WTC11 (cell line): ENCODE results near the gene KMT2D. TPM values are rescaled to one million over a fixed set of nuclear protein-coding genes. Genes with fewer than 3 reads are reported as not detected.

Experiments
- ATAC-seq: fragments of 200-7000 bp; cut with Tn5 transposase; 2 replicates; pipeline ENCODE4 v1.10.0; 2021; ENCODE audit warnings: mild to moderate bottlenecking, moderate library complexity
- CTCF ChIA-PET: fragments of 300-600 bp; sonication (Branson Sonifier 250); formaldehyde crosslinking; loops from one replicate; lab custom pipeline; 2021; ENCODE audit warnings: antibody characterized with exemption; lab: Charles Lee
- POLR2A ChIA-PET: fragments of 350-600 bp; sonication (Branson Sonifier 250); formaldehyde crosslinking; loops from one replicate; lab custom pipeline; 2021; ENCODE audit warnings: antibody characterized with exemption; lab: Charles Lee
- DNase-seq: peaks from one replicate; pipeline ENCODE4 v3.0.0; 2021; ENCODE audit warnings: low spot score
- H3K27ac Mint-ChIP-seq: 2 replicates; pipeline ENCODE4 v1.8.0; 2021; ENCODE audit warnings: mixed read lengths
- H3K27me3 Mint-ChIP-seq: 2 replicates; pipeline ENCODE4 v1.8.0; 2021; ENCODE audit warnings: low read depth, mild to moderate bottlenecking, moderate library complexity, mixed read lengths
- H3K36me3 Mint-ChIP-seq: 2 replicates; pipeline ENCODE4 v1.8.0; 2021; ENCODE audit warnings: mixed read lengths
- H3K4me1 Mint-ChIP-seq: 2 replicates; pipeline ENCODE4 v1.8.0; 2022; ENCODE audit warnings: mixed read lengths
- H3K4me3 Mint-ChIP-seq: 2 replicates; pipeline ENCODE4 v1.8.0; 2021; ENCODE audit warnings: mild to moderate bottlenecking, moderate library complexity, mixed read lengths
- H3K9me3 Mint-ChIP-seq: 2 replicates; pipeline ENCODE4 v1.8.0; 2021; ENCODE audit warnings: mixed read lengths
- AFF4 ChIP-seq: sonication (generic); formaldehyde crosslinking; IDR thresholded peaks from 2 replicates; pipeline ENCODE4 v1.8.1; 2023; ENCODE audit warnings: mild to moderate bottlenecking, missing genetic modification reagents, borderline replicate concordance
- AR ChIP-seq: fragments of 250-450 bp; sonication (Bioruptor Pico); IDR thresholded peaks from 2 replicates; pipeline ENCODE4 v1.9.0; 2021; ENCODE audit warnings: mild to moderate bottlenecking
- ARID4B ChIP-seq: sonication (generic); formaldehyde crosslinking; IDR thresholded peaks from 2 replicates; pipeline ENCODE4 v1.8.0; 2023; ENCODE audit warnings: missing genetic modification reagents, mild to moderate bottlenecking, borderline replicate concordance
- CBFB ChIP-seq: sonication (generic); formaldehyde crosslinking; IDR thresholded peaks from 2 replicates; pipeline ENCODE4 v1.8.1; 2022; ENCODE audit warnings: mild to moderate bottlenecking, low read depth, missing genetic modification reagents
- CDX4 ChIP-seq: fragments of 250-450 bp; sonication (Bioruptor Pico); IDR thresholded peaks from 2 replicates; pipeline ENCODE4 v1.9.0; 2021; ENCODE audit warnings: moderate library complexity, mild to moderate bottlenecking, inconsistent platforms, borderline replicate concordance
- E2F4 ChIP-seq: sonication (generic); formaldehyde crosslinking; IDR thresholded peaks from 2 replicates; pipeline ENCODE4 v1.8.1; 2022; ENCODE audit warnings: low read depth, mild to moderate bottlenecking, moderate library complexity, missing genetic modification reagents, borderline replicate concordance
- EMX1 ChIP-seq: fragments of 250-450 bp; sonication (Bioruptor Pico); IDR thresholded peaks from 2 replicates; pipeline ENCODE4 v1.8.0; 2021; ENCODE audit warnings: mild to moderate bottlenecking
- FOXJ3 ChIP-seq: sonication (generic); formaldehyde crosslinking; IDR thresholded peaks from 2 replicates; pipeline ENCODE4 v1.9.0; 2021; ENCODE audit warnings: missing genetic modification reagents, mild to moderate bottlenecking, borderline replicate concordance
- FOXK1 ChIP-seq: sonication (generic); formaldehyde crosslinking; IDR thresholded peaks from 2 replicates; pipeline ENCODE4 v1.8.0; 2022; ENCODE audit warnings: mild to moderate bottlenecking, moderate library complexity, missing genetic modification reagents
- FOXP4 ChIP-seq: sonication (generic); formaldehyde crosslinking; IDR thresholded peaks from 2 replicates; pipeline ENCODE4 v1.8.0; 2022; ENCODE audit warnings: mild to moderate bottlenecking, missing genetic modification reagents
- IRF2 ChIP-seq: sonication (generic); formaldehyde crosslinking; IDR thresholded peaks from 2 replicates; pipeline ENCODE4 v1.8.0; 2022; ENCODE audit warnings: low read depth, missing genetic modification reagents, borderline replicate concordance
- MLX ChIP-seq: sonication (generic); formaldehyde crosslinking; IDR thresholded peaks from 2 replicates; pipeline ENCODE4 v1.8.1; 2023; ENCODE audit warnings: mild to moderate bottlenecking, missing genetic modification reagents, moderate library complexity
- NFYB ChIP-seq: sonication (generic); formaldehyde crosslinking; conservative IDR thresholded peaks from 2 replicates; pipeline ENCODE4 v1.8.0; 2022; ENCODE audit warnings: low read depth, missing genetic modification reagents
- OVOL2 ChIP-seq: fragments of 250-450 bp; sonication (Bioruptor Pico); IDR thresholded peaks from 2 replicates; pipeline ENCODE4 v1.9.0; 2021; ENCODE audit warnings: mild to moderate bottlenecking, borderline replicate concordance
- ZNF532 ChIP-seq: fragments of 250-450 bp; sonication (Bioruptor Pico); IDR thresholded peaks from 2 replicates; pipeline ENCODE4 v1.9.0; 2021; ENCODE audit warnings: mild to moderate bottlenecking, borderline replicate concordance
- ZNF671 ChIP-seq: fragments of 250-450 bp; sonication (Bioruptor Pico); IDR thresholded peaks from 2 replicates; pipeline ENCODE4 v1.8.0; 2021; ENCODE audit warnings: mild to moderate bottlenecking
- total RNA-seq: library from RNA; stranded (reverse); gene quantifications from 3 replicates; pipeline ENCODE4 v1.2.3, GENCODE V29; 2021

Gene KMT2D
- total RNA-seq, 1 experiment from 2014 or later: 101 TPM

GRCh38 chr12:49057888-49058287, 2.7 kb downstream of the KMT2D start:
- DNase-seq (no peak), ATAC-seq (no peak)
- Mint-ChIP-seq H3K36me3 (peaks cover 29% of the 10 kb centered on the region), H3K4me3 (peak overlapping the region; percentile 96), H3K27me3 (no peaks in the 10 kb centered on the region), H3K27ac (peak overlapping the region; percentile 74; the same call in 1 of the 2 replicates), H3K4me1 (peaks cover 43% of the 10 kb centered on the region), H3K9me3 (no peaks in the 10 kb centered on the region)
- ChIA-PET POLR2A (interaction anchor here (0.9 kb wide), 1 partner anchor 130 kb away, joined by 3 read pairs; no protein-coding TSS in a partner anchor), CTCF (interaction anchor here (0.7 to 3.2 kb wide), 7 partner anchors 10 to 273 kb away, joined by 3 to 23 read pairs (median 5); no protein-coding TSS in a partner anchor)
- TF ChIP-seq ZNF532 (CRISPR knock-in tag) (no peak), ARID4B (no peak), EMX1 (CRISPR knock-in tag) (no peak), MLX (CRISPR knock-in tag) (no peak), AR (CRISPR knock-in tag) (no peak), CDX4 (CRISPR knock-in tag) (no peak), FOXK1 (CRISPR knock-in tag) (no peak), NFYB (CRISPR knock-in tag) (no peak), ZNF671 (no peak), FOXP4 (CRISPR knock-in tag) (no peak), E2F4 (no peak), IRF2 (CRISPR knock-in tag) (no peak), AFF4 (CRISPR knock-in tag) (no peak), FOXJ3 (CRISPR knock-in tag) (no peak), CBFB (no peak), OVOL2 (CRISPR knock-in tag) (no peak)
